ENCODE measurements around the gene SLC9A9. TPM values are rescaled to one million over a fixed set of nuclear protein-coding genes. Genes with fewer than 3 reads are reported as not detected.

SLC9A9 gene
- total RNA-seq, 1 donor from 2014 or later = 4.9 TPM

GRCh38 chr3:143590660-143591059 is 257.6 kb downstream of the SLC9A9 start:
- H3K4me3 ChIP-seq = no peak overlapping the region
- no peak for TF ChIP-seq CTCF (IDR thresholded peaks at IDR 0.05; ENCODE audit: borderline replicate concordance)
- H3K27me3 ChIP-seq (ENCODE audit: low read depth) = no peaks in the 10 kb centered on the region
- DNase-seq = no peak
- H3K36me3 ChIP-seq = no peaks in the 10 kb centered on the region
- intact Hi-C loops (cut with micrococcal nuclease) = no loop called here
- no peak overlapping the region for H3K27ac ChIP-seq (replicated peaks)
- no peaks in the 10 kb centered on the region for H3K4me1 ChIP-seq
- no peaks in the 10 kb centered on the region for H3K9me3 ChIP-seq (replicated peaks)

GRCh38 chr3:143586576-143586975 is 261.7 kb downstream of the SLC9A9 start:
- intact Hi-C loops (cut with micrococcal nuclease) = no loop called here

GRCh38 chr3:143585720-143586456 is 262.4 kb downstream of the SLC9A9 start:
- intact Hi-C loops (cut with micrococcal nuclease) = no loop called here
- Histone ChIP-seq H3K27ac (replicated peaks) (no peak overlapping the region), H3K4me3 (no peak overlapping the region), H3K9me3 (replicated peaks) (no peaks in the 10 kb centered on the region), H3K4me1 (no peaks in the 10 kb centered on the region), H3K27me3 (ENCODE audit: low read depth) (no peaks in the 10 kb centered on the region), H3K36me3 (no peaks in the 10 kb centered on the region)
- DNase-seq = no peak
- no peak for TF ChIP-seq CTCF (IDR thresholded peaks at IDR 0.05; ENCODE audit: borderline replicate concordance)

More at GRCh38 chr3:143586576-143586975, 261.7 kb downstream of the SLC9A9 start:
- H3K36me3 ChIP-seq = no peaks in the 10 kb centered on the region
- TF ChIP-seq CTCF (IDR thresholded peaks at IDR 0.05; ENCODE audit: borderline replicate concordance) = no peak
- no peak overlapping the region for H3K27ac ChIP-seq (replicated peaks)
- no peaks in the 10 kb centered on the region for H3K27me3 ChIP-seq (ENCODE audit: low read depth)
- no peaks in the 10 kb centered on the region for H3K4me1 ChIP-seq
- DNase-seq = no peak
- no peak overlapping the region for H3K4me3 ChIP-seq
- H3K9me3 ChIP-seq (replicated peaks) = no peaks in the 10 kb centered on the region

- TF ChIP-seq CTCF (IDR thresholded peaks at IDR 0.05; ENCODE audit: borderline replicate concordance) = no peak
- no peaks in the 10 kb centered on the region for H3K9me3 ChIP-seq (replicated peaks)
- H3K27me3 ChIP-seq (ENCODE audit: low read depth) = no peaks in the 10 kb centered on the region
- intact Hi-C loops (cut with micrococcal nuclease) = no loop called here
- no peaks in the 10 kb centered on the region for H3K4me1 ChIP-seq
- no peak overlapping the region for H3K27ac ChIP-seq (replicated peaks)
- no peak for DNase-seq
- H3K36me3 ChIP-seq = no peaks in the 10 kb centered on the region
- H3K4me3 ChIP-seq = no peak overlapping the region
Measured at GRCh38 chr3:143584474-143584873, 263.8 kb downstream of the SLC9A9 start.

- intact Hi-C loops (cut with micrococcal nuclease) = no loop called here
- Histone ChIP-seq H3K4me3 (no peak overlapping the region), H3K27ac (replicated peaks) (no peak overlapping the region), H3K36me3 (no peaks in the 10 kb centered on the region), H3K27me3 (ENCODE audit: low read depth) (no peaks in the 10 kb centered on the region), H3K9me3 (replicated peaks) (no peaks in the 10 kb centered on the region), H3K4me1 (no peaks in the 10 kb centered on the region)
- no peak for TF ChIP-seq CTCF (IDR thresholded peaks at IDR 0.05; ENCODE audit: borderline replicate concordance)
- DNase-seq = no peak
Measured at GRCh38 chr3:143581972-143582722, 266.1 kb downstream of the SLC9A9 start.

All from left ventricle myocardium inferior (tissue), 1 donor.